ENCODE measurements around the gene SLC10A1.

DNA sequence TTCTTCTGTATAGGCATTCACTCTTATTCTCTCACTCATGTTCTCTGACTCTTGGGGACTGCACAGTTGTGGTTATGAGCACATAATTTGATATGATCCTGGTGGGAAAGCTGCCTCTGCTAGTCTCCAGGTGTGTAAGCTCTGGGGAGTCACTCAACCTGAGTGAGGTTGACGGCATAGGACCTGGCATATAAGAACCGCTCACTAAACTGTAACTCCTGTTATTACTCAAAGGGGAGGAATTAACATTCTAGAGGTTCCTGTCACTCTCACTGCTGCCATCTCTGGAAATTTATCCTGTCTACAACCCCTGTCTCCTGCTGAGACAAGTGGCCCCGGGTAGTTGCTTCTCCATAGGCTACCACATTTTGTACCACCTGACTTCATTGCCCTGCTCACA, 16.1 kb downstream of the SLC10A1 start:
- no peak for TF ChIP-seq EZH2phosphoT487 (IDR thresholded peaks at IDR 0.05; ENCODE audit: insufficient read depth, low read depth)
- no peak for TF ChIP-seq EZH2 (IDR thresholded peaks at IDR 0.05; ENCODE audit: insufficient read depth, poor library complexity, severe bottlenecking)

Data from GM23248 (cell line).